ENCODE results near the gene EEPD1.
"Not testable (repeated sequence)": the region's sequence is repeated elsewhere in the genome, so short reads cannot be mapped to it uniquely, and the experiment has no call there.

EEPD1 gene

DNA sequence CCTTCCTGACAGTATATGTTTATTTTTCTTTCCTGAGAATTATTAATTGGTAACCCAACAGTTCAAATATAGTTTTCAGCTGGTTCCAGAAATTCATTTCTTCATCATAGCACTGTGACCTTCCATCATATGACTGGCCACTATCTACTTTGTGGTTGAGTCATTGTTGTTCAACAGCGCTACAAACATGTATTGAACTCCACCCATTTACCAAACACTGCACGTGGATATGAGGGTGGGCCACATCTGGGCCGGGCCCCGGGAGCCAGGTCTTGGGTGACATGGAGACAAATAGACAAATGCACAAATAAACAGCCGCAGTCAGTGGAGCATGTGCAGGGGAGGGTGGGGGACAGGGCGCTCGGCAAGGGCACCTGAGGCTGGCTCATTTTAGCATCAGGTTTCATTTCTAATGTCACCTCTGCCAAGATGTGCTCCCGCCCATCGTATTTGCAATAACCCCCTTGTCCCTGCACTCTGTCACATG, 24.0 kb upstream of the EEPD1 start:
- DNase-seq = no peak

DNA sequence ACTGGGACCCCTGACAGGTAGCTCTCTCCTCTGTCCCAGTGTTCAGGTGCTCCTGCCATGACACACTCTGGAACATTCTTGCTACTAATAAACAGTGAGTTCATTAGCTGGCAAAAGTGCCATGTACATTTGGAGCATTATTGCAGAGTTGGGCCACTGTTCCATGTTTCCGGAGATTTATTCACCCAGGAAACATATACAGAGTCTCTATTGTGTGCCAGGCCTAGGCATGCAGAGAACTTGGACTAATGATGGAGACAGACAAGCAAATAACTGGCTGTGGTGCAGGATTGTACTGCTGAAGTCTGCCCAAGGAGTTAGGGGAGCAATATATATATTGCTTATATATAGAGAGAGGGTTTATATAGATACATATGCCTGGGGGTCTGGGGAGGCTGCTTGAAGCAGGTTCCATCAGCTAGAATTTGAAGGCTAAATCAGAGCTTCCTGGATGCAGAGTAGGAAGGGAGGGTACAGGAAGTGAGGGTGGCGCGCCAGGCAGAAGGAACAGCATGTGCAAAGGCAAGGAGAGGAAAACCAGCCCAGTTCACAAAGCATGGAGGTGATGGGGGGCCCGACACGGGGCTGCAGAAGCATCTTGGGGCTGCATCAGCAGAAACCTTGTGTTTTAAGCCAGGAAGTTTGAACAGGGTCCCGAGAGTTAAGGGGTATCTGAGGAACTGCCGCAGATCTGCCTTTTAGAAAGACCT, 22.7 kb upstream of the EEPD1 start:
- no peak for DNase-seq

DNA sequence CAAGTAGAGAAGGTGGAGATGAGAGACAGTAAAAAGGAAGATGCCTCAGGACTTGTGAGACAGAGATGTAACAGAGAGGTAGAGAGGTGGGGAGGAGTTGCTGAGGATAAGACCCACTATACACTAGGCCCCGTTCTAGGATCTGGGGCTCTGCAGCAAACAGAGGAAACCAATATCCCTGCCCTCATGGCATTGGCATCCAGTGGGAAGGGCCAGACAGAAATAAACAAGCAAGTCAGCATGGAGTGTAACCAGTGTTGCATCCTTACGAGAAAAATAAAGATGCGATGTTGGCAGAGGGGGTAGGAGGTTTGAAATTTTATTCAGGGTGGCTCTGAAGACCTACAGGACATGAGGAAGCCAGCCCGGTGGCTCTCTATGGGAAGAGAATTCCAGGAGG, 22.0 kb upstream of the EEPD1 start:
- no peak for DNase-seq

DNA sequence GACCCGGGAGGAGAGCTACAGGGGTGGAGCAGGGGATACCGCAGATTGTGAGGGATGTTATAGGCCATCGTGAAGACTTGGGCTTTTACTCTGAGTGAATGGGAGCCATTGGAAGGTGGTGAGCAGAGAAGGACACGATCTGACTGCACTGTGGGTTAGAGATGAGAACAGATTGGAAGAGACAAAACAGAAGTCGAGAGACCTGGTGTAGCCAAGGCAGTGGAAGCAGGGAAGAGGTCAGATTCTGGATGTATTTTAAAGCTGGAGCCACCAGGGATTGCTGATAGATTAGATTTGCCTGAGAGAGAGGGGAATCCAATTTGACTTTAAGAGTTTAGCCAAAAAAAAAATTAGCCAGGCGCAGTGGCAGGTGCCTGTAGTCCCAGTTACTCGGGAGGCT, 21.6 kb upstream of the EEPD1 start:
- no peak for DNase-seq

DNA sequence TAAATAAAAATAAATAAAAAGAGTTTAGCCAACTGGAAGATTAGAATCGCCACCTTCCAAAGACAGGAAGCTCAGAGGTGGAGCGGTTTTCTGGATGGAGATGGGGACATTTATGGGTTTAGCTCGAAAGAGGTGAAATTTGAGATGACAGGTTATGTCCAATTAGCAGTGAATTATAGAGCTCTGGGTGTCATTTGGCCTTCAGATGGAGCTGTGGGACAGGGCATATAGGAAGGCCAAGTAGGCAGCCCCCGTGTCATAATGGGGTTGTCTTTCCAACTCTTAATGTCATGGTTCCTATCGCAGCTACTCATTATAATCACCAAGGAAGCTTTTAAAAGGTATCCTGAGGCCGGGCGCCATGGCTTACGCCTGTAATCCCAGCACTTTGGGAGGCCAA, 21.0 kb upstream of the EEPD1 start:
- DNase-seq = no peak

DNA sequence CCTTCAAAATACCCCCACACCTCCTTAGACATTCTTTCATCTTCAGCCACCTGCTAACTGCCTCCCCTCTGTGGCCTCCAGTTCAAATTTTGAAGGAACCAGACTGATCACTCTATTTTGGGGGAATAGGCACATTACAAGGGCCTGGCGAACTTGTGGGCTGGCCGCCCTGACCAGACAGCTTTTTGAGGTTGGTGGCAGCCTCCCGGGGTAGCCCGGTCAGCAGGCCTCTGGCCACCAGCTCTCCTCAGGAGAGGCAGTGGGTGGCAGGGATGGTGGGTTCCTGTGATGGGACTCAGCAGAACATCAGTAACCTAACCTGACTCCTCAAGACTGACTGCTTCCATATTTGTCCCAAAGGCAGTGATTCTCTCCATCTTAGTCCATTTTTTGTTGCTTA, 17.4 kb upstream of the EEPD1 start:
- no peak for DNase-seq

DNA sequence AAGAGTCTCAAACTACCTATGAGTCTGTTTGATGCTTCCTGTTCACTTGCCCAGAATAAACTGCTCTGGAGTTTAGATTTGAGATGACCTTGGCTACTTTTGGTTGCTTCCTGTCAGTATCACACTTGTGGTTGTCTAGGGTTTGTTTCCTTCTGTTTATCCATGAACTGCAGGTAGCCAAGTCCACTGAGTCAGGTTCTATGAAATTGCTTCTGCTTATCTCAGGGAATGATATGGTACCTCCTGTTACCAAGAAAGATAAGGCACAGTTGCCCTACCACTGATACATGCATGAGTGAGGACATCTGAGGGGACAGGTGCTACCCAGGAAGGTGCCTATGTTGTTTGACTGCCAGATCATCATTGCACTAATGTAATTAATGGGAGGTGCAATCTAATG, 15.8 kb upstream of the EEPD1 start:
- DNase-seq = no peak

DNA sequence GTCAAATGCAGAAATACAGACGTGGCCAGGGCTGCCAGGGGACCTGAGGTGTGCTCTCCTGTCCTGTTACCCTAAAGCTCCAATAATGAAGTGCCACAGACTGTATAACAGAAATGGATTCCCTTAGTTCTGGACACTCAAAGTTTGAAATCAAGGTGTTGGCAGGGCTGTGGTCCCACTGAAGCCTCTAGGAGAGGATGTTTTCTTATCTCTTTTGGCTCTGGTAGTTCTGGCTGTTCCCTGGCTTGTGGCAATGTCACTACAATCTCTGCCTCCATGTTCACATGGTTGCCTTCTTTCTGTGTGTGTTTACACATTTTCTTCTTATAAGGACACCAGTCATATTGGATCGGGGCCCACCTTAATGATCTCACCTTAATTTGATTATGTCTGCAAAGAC, 15.3 kb upstream of the EEPD1 start:
- DNase-seq = no peak

DNA sequence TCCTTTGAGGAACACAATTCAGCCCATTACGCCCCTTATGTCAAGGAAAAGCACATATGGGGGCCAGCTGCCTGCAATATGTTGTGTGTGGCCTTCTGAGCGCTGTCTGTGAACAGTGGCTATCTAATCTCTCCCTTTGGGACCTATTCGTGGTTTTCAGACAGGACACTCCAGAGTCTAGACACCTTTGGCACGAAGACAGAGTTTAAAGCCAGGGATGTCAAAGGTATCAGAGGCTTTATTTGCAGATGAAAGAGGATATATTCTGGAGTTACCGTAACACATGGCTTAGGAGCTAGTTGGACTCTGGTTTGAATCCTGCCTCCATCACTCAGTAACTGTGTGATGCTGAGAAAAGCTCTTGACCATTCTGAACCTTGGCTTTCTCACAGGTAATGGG, 14.8 kb upstream of the EEPD1 start:
- DNase-seq = no peak

DNA sequence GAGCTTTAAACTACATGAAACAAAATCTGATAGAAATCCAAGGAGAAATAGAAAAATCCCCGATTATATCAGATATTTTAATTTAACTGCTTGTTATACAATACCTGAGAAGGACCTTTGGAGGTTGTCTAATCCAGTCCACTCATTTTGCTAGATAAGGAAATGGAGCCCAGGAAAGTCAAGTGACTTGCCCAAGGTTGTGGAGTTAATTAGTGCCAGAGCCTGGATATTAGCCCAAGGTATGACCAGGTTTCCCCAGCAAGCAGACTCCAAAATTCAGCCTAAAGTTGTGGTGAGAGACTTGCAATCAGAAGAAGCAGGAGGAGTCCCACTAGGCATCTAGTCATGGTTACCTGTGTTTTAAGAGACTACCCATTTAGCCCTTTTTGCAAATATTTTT, 11.7 kb upstream of the EEPD1 start:
- DNase-seq = no peak

DNA sequence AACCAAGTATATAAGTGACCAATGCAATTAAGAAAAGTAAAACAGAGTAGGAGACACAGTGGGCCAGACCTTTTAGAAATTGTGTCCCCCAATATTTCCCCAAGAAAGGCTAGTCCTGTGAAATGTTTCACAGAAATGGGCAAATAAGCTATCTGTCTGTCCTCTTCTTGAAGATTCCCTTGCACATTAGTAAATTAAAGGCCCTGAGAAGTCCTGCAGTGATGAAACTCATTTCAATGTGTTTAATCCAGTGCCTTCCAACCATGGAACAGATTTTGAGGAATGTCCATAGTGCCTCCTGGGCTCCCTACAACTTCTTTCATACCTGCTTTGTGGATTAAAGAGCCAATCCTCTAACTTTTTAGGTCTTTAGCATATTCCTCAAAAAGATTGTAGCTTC, 11.2 kb upstream of the EEPD1 start:
- DNase-seq = no peak

DNA sequence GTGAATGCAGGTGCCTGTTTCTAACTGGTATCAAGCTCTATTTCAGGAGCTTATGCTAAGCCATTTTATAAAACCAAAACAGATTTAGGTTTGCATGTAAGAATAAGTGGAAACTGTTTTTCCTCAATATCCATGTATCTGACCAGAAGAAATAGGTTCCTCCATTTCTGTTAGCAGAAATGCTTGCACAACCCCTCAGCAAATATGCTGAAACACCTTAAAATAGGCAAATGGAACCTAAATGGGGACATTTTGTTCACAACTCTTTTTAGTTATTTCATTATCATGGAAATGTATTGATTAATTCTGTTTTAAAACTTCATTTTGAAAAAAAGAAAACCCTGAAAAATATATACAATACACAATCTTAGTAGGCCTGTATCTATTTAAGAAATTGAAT, 8.9 kb upstream of the EEPD1 start:
- DNase-seq = no peak

DNA sequence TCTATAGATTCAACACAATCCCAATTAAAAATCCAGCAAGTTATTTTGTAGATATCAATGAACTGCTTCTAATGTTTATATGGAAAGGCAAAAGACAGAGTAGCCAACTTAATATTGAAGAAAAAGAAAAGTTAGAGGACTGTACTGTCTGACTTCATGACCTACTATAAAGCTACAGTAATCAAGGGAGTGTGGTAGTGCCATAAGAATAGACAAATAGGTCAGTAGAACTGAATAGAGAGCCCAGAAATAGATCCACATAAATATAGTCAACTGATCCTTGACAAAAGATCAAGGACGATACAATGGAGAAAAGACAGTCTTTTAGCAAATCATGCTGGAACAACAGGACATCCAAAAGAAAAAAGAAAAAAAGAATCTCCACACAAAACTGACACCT, 7.4 kb upstream of the EEPD1 start:
- DNase-seq = no peak

DNA sequence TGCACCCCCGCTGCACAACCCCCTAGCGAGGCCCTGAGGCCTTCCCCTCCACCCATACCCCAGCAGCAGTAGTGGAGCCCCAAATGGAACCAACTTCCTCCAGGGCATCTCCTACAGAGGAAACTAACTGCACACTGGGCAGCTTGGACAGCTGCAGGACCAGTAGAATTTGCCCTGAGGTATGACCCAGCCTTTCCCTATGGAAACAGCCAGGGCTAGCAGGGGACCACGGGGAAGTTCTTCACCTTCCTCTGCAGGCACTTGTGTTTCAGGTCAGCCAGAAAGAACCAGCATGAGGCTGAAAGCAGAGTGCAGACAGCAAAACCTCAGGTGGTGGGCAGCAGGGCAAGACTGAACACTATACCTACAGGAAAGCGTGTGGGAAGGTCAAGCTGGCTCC, 5.7 kb upstream of the EEPD1 start:
- no peak for DNase-seq

DNA sequence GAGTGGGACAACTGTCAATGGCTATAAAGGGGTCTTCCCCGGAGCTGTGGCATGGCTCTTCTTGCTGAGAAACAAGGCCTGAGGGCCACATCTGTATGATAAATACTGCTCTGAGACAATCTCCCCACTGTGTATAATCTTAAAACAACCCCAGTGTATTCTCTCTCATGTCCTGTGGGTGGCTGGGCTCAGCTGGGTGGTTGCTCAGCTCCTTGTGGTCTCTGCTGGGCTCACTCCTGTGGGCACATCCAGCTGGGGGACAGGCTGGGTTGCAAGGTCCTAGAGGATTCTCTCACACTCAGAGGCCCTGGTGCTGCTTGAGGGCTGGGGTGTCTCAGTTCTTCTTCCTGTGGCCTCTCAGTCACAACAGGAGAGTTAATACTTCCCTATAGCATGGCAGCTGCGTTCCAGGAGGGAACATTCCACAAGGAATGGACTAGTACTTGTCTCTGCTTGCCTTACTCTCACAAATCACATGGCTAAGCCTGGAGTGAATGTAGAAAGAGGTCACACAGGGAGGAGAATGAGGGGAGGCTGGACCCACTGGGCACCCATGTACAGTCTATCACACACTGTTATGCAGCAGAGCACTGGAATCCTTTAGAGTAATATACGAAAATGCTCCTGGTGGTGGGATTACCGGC, 4.5 kb upstream of the EEPD1 start:
- no peak for DNase-seq

DNA sequence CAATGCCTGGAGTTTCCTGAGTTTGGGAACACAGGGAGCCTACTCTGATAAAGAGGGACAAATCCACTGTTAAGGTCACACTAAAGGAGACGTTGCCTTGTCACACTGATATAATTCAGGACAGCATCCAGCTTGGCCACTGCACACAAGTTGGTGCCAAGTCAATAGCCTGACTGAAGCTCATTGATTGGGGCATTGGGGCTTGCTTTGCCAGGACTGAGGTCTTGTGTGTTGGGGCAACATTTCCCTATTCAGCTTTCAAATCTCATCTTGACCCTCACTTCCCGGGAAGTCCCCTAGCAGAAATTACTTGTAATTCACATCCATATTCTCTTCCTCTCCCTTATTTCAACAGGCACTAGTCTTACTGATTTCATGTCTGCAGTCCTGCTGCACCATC, 3.8 kb upstream of the EEPD1 start:
- not testable (repeated sequence) for DNase-seq

DNA sequence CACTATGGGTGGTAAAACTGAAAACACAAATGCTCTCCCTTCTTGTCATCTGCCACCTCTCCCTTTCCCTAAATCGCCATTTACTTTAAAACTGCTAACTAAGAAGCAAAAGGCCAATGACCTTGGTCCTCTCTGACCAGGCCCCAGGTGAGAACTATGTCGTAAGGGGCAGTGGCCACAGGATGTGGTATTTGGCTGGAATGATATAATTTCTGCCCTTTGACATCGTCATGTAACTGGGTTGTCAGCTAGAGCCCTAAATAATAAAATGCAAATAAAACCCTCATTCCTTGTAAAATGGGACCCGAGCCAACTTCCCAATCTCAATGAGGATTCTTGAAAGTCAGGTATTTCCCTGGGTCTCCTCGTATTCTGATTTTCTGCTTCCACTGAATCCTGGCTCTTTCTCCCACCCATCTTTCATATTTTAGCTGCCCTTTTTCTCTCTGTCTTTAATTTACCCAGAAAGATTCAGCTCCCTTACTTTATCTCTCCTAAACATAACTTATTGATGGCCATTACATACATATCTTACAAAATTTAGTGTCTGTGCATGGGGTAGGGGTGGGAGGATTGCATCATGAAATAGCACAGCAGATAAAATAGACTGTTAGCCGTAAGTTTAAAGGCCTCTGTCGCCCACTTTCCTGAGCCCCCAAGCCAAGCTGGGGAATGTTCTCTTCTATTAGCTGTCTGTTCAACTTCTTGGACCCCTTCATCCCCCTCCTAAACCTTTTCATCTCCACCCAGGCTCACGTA, 3.2 kb upstream of the EEPD1 start:
- DNase-seq = no peak

DNA sequence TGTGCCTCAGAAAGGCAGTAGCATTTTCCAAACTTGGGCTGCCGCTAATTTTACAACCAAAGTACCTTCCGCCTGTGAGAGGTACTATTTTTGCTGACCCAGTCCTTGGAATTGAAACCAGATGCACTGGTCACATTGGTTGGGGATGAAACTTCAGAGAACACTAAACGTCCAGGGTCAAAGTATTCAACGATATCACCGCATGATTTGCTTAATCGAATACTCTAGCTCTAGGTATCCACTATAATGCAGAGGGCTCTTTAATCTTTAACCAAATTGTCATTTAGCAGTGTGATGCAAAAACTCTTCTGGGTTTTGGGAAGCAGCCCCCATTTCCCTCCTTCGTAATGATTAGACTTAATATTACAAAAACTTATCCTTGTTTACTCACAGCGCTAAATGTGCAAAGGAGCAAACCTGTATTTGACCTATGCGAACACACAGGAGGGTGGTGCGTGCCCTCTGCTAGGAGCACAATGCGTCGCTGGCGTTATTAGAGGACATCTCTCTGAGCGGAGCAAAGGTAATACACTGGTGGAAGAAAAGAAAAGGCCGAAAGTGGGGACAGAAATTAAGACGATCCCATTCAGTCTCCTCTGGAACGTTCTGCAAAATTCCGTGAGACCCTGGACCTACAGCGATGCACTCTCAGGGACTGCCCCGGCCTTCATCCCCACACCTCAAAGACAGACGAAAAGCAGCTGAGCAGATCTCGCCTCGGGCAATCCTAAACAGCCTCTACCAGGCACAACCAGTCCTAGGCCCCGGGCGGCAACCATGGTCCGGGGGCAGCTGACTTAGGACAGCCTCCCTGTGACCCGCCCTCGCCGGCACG, 916 bp upstream of the EEPD1 start:
- no peak for DNase-seq

DNA sequence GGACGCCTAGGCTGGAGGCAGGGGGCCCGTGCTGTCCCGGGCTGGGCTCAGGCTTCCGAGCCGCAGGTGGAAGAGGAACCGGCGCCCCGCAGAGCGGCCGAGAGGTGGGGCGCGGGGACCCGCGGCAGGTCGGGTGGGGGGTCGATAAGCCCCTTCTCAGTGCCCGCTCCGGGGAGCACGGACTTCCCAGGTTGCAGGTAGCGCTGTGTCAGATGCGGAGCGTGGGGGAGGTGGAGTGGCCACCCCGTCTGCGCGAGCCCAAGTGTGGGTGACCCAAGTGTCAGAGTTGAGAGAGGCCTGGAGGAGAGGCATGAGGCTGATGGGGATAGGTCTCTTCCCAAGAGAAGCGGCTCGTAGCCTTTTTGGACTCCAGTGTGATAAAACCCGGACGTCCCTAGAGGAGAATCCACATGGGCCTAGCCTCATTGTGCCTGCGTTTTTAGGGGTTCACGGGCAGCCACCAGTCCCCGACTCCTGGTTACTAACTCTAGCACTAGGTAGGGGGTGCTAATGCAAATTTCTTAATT, 580 bp downstream of the EEPD1 start:
- peak in 2 of 5 donors; percentile 14 to 21 for DNase-seq

DNA sequence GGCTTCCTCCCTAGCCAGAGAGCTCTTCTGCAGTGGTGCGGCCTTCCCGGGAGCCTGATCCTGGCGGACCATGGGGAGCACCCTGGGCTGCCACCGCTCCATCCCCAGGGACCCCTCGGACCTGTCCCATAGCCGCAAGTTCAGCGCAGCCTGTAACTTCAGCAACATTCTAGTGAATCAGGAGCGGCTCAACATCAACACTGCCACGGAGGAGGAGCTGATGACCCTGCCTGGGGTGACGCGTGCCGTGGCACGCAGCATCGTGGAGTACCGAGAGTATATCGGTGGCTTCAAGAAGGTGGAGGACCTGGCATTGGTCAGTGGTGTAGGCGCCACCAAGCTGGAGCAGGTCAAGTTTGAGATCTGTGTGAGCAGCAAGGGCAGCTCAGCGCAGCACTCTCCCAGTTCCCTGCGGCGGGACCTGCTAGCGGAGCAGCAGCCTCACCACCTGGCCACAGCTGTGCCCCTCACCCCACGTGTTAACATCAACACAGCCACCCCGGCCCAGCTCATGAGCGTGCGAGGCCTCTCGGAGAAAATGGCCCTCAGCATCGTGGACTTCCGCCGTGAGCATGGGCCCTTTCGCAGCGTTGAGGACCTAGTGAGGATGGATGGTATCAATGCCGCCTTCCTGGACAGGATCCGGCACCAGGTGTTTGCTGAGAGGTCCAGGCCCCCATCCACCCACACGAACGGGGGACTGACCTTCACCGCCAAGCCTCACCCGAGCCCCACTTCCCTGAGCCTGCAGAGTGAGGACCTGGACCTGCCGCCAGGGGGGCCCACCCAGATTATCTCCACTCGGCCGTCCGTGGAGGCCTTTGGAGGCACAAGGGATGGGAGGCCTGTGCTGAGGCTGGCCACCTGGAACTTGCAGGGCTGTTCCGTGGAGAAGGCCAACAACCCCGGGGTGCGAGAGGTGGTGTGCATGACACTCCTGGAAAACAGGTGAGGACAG, 1.5 kb downstream of the EEPD1 start:
- DNase-seq = peak in 1 of 5 donors; percentile 14

DNA sequence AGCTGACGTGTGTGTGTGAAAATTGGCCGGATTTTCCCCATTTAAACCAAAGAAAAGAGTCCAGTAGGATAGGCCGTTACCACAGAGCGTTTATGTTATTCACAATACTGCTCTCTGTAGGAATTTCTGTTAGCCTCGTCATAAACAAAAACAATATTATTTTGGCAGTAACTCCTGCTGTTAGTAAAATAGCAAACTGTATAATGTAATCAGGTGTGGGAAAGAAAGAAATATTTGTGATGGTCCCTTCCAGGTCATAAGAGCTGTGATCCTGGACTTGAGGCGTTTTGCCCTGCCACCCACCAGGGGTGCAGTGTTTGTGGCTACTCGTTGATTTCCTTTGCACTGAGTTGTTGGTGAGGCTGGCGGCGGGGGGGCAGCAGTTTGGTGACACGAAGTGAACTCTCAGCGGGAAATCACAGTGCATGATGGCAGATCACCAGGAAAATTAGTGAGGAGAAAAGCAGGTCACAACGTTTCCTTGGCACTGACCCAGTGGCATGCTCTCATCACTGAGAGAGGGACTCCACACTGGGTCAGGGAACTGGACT, 2.8 kb downstream of the EEPD1 start:
- no peak for DNase-seq

Measured in T-helper 1 cell (primary cell).